SK-N-SH (cell line): Measurements from ENCODE around the gene SSPN. TPM values are rescaled to one million over a fixed set of nuclear protein-coding genes. Genes with fewer than 3 reads are reported as not detected.

Experiments used
- CTCF ChIA-PET: fragments of 300-600, 350-600 bp; formaldehyde crosslinking; extraction: SDS; loops from one replicate; lab custom pipeline; 2021; lab: Yijun Ruan, JAX
- POLR2A ChIA-PET: fragments of 350-600 bp; sonication (Branson Sonifier 250); formaldehyde crosslinking; extraction: SDS; loops from one replicate; lab custom pipeline; 2020; ENCODE audit warnings: antibody characterized with exemption, inconsistent platforms; lab: Yijun Ruan, JAX
- DNase-seq: peaks from one replicate; pipeline ENCODE4 v3.0.0; 2012
- H2AFZ ChIP-seq: fragments of 200-600 bp; sonication (generic); 2 replicates; pipeline ENCODE4 v1.8.1; 2016; ENCODE audit warnings: antibody characterized with exemption, mild to moderate bottlenecking, low read depth
- H3F3A ChIP-seq: fragments of 200-600 bp; sonication (generic); replicated peaks from 2 replicates; pipeline ENCODE3; 2016; ENCODE audit warnings: antibody characterized with exemption, mild to moderate bottlenecking; ENCODE audit not compliant: insufficient read depth
- H3K27ac ChIP-seq, 2 experiments: fragments of 200-500 bp in 1 of 2; fragments of 200-600 bp in 1 of 2; sonication (Bioruptor generic) in 1 of 2; sonication (generic), shearing (Covaris generic) in 1 of 2; 2 replicates each; pipeline versions ENCODE4 v1.5.1 to v1.6.1; 2014 to 2016; ENCODE audit warnings: low read depth in 2 of 2, inconsistent platforms in 1 of 2, low read length in 1 of 2, mild to moderate bottlenecking in 1 of 2, mixed read lengths in 1 of 2
- H3K27me3 ChIP-seq: fragments of 200-600 bp; sonication (generic), shearing (Covaris generic); 2 replicates; pipeline ENCODE4 v1.6.1; 2016; ENCODE audit warnings: mixed run types; ENCODE audit not compliant: insufficient read depth
- H3K36me3 ChIP-seq, 2 experiments: fragments of 200-500 bp in 1 of 2; fragments of 200-600 bp in 1 of 2; sonication (Bioruptor generic) in 1 of 2; sonication (generic) in 1 of 2; replicated peaks in 1 of 2; 2 replicates each; pipeline versions ENCODE3 to v1.5.1; 2014 to 2016; ENCODE audit warnings: low read length in 1 of 2, mild to moderate bottlenecking in 1 of 2; ENCODE audit not compliant: insufficient read depth in 2 of 2, control insufficient read depth in 1 of 2
- H3K4me1 ChIP-seq, 2 experiments: fragments of 200-500 bp in 1 of 2; fragments of 200-600 bp in 1 of 2; sonication (Bioruptor generic) in 1 of 2; sonication (generic), shearing (Covaris generic) in 1 of 2; 2 replicates each; pipeline versions ENCODE4 v1.5.1 to v1.6.1; 2014 to 2016; ENCODE audit warnings: low read depth in 1 of 2, low read length in 1 of 2, mixed run types in 1 of 2; ENCODE audit not compliant: insufficient read depth in 2 of 2, control insufficient read depth in 1 of 2
- H3K4me2 ChIP-seq: fragments of 200-600 bp; sonication (generic), shearing (Covaris generic); 2 replicates; pipeline ENCODE4 v1.6.1; 2017; ENCODE audit warnings: mixed run types
- H3K4me3 ChIP-seq, 2 experiments: fragments of 200-500 bp in 1 of 2; fragments of 200-600 bp in 1 of 2; sonication (Bioruptor generic) in 1 of 2; sonication (generic), shearing (Covaris generic) in 1 of 2; 2 replicates each; pipeline versions ENCODE4 v1.5.1 to v1.8.1; 2014 to 2016; ENCODE audit warnings: low read depth in 2 of 2, inconsistent platforms in 1 of 2, low read length in 1 of 2, mild to moderate bottlenecking in 1 of 2, mixed read lengths in 1 of 2, moderate library complexity in 1 of 2
- H3K79me2 ChIP-seq: fragments of 200-600 bp; sonication (generic); 2 replicates; pipeline ENCODE4 v1.8.1; 2017; ENCODE audit warnings: mild to moderate bottlenecking; ENCODE audit not compliant: insufficient read depth
- H3K9ac ChIP-seq: fragments of 200-600 bp; sonication (generic); 2 replicates; pipeline ENCODE4 v1.6.1; 2017; ENCODE audit warnings: mixed run types
- H3K9me2 ChIP-seq: fragments of 200-600 bp; sonication (generic); 2 replicates; pipeline ENCODE4 v1.6.1; 2017; ENCODE audit warnings: mixed run types
- H3K9me3 ChIP-seq: fragments of 200-600 bp; sonication (generic); 2 replicates; pipeline ENCODE4 v1.6.1; 2017; ENCODE audit warnings: mixed run types, mild to moderate bottlenecking, moderate library complexity
- H4K20me1 ChIP-seq: fragments of 200-600 bp; sonication (generic); 2 replicates; pipeline ENCODE4 v1.6.1; 2017; ENCODE audit warnings: mild to moderate bottlenecking, mixed run types; ENCODE audit not compliant: insufficient read depth
- FOSL2 ChIP-seq: IDR thresholded peaks from 2 replicates; pipeline ENCODE4 v1.4.0; 2012; ENCODE audit warnings: low read depth, mild to moderate bottlenecking, moderate library complexity, borderline replicate concordance
- GATA2 ChIP-seq: sonication (generic); formaldehyde crosslinking; IDR thresholded peaks from 2 replicates; pipeline ENCODE4 v1.5.0; 2020; ENCODE audit warnings: mild to moderate bottlenecking, missing genetic modification reagents
- MAX ChIP-seq: IDR thresholded peaks from 2 replicates; pipeline ENCODE4 v1.4.0; 2012; ENCODE audit warnings: low read depth
- PBX3 ChIP-seq: IDR thresholded peaks from 2 replicates; pipeline ENCODE4; 2012
- RCOR1 ChIP-seq: fragments of 150-350 bp; IDR thresholded peaks from 2 replicates; pipeline ENCODE4 v1.6.1; 2017; ENCODE audit warnings: antibody characterized with exemption, low read length
- REST ChIP-seq: IDR thresholded peaks from 2 replicates; pipeline ENCODE4 v1.6.1; 2012; ENCODE audit warnings: mild to moderate bottlenecking, low read depth, low read length, moderate library complexity
- USF1 ChIP-seq: IDR thresholded peaks from 2 replicates; pipeline ENCODE4 v1.4.0; 2012; ENCODE audit warnings: low read depth, borderline replicate concordance
- USF2 ChIP-seq: fragments of 150-350 bp; IDR thresholded peaks from 2 replicates; pipeline ENCODE4 v1.6.1; 2017; ENCODE audit warnings: antibody characterized with exemption, low read length, low read depth, borderline replicate concordance
- polyA plus RNA-seq, 3 experiments: library from polyadenylated mRNA; depleted of rRNA; stranded (reverse); fragments of >200 nt; gene quantifications; 2 replicates each; pipeline ENCODE4 v1.2.3, GENCODE V29; 2012

Gene SSPN
- polyA plus RNA-seq, 1 of the 3 experiments (the other 2 are of a cell fraction): 5.9 TPM

- H3K4me1 ChIP-seq: no peaks in the 10 kb centered on the region
- no peaks in the 10 kb centered on the region for H3K9me2 ChIP-seq
- no peaks in the 10 kb centered on the region for H3K27me3 ChIP-seq
- DNase-seq: no peak
- no peak overlapping the region for H3K4me2 ChIP-seq
- POLR2A ChIA-PET: no interaction called here
- no peaks in the 10 kb centered on the region for H3K9me3 ChIP-seq
- no peaks in the 10 kb centered on the region for H3K79me2 ChIP-seq
- CTCF ChIA-PET: no interaction called here
- no peaks in the 10 kb centered on the region for H4K20me1 ChIP-seq
- no peak overlapping the region for H3K4me3 ChIP-seq
- TF ChIP-seq FOSL2: no peak
- no peak for TF ChIP-seq MAX
- TF ChIP-seq PBX3: no peak
- no peak for TF ChIP-seq USF2
- TF ChIP-seq RCOR1: no peak
- TF ChIP-seq REST: no peak
- no peak for TF ChIP-seq GATA2
- no peaks in the 10 kb centered on the region for H3K36me3 ChIP-seq
- H3K27ac ChIP-seq: no peak overlapping the region
- H3K9ac ChIP-seq: no peak overlapping the region
- H2AFZ ChIP-seq: no peak overlapping the region
- H3F3A ChIP-seq: no peaks in the 10 kb centered on the region
Measured at GRCh38 chr12:26265606-26266005, 70.2 kb downstream of the SSPN start.

- Histone ChIP-seq H3K4me2 (no peak overlapping the region), H3K4me1 (peaks cover 0 to 10% of the 10 kb centered on the region in 2 experiments; a peak in 2 of 4 replicates), H3F3A (no peaks in the 10 kb centered on the region), H3K4me3 (no peak overlapping the region), H4K20me1 (no peaks in the 10 kb centered on the region), H3K27ac (no peak overlapping the region), H3K9me3 (no peaks in the 10 kb centered on the region), H3K36me3 (no peaks in the 10 kb centered on the region), H2AFZ (no peak overlapping the region), H3K79me2 (no peaks in the 10 kb centered on the region), H3K9ac (no peak overlapping the region), H3K9me2 (no peaks in the 10 kb centered on the region), H3K27me3 (no peaks in the 10 kb centered on the region)
- no peak for DNase-seq
- ChIA-PET POLR2A (no interaction called here), CTCF (no interaction called here)
- TF ChIP-seq USF1: no peak
Measured at GRCh38 chr12:26266881-26267280, 71.5 kb downstream of the SSPN start.
